B cell (primary cell): Measurements from ENCODE around the gene RBM6. TPM values are rescaled to one million over a fixed set of nuclear protein-coding genes. Genes with fewer than 3 reads are reported as not detected.
A peak's percentile ranks its signal among the peaks of the same experiment; 100 is the strongest.

ENCODE experiments used
- ATAC-seq: fragments of 200-7000 bp; cut with Tn5 transposase; one replicate; pipeline ENCODE4 v1.10.0; 2021; ENCODE audit warnings: low read depth, mild to moderate bottlenecking, moderate number of reproducible peaks, moderate library complexity
- CTCF ChIA-PET: fragments of 350-600 bp; sonication (Branson Sonifier 250); formaldehyde crosslinking; loops from one replicate; lab custom pipeline; 2021; ENCODE audit warnings: antibody characterized with exemption, inconsistent platforms; lab: Charles Lee
- POLR2A ChIA-PET: fragments of 350-600 bp; sonication (Branson Sonifier 250); formaldehyde crosslinking; loops from one replicate; lab custom pipeline; 2021; ENCODE audit warnings: antibody characterized with exemption; lab: Charles Lee
- DNase-seq: peaks from one replicate; pipeline ENCODE4 v3.0.0; 2013
- H2AFZ ChIP-seq: 2 replicates; pipeline ENCODE4 v1.6.1; 2012; ENCODE audit warnings: mild to moderate bottlenecking, low read depth, low read length; ENCODE audit not compliant: insufficient read depth, poor library complexity, severe bottlenecking
- H3K27ac ChIP-seq, 2 donors: 1 replicate in 1 of 2; 2 replicates in 1 of 2; pipeline ENCODE4 v1.5.1; 2012 to 2013; ENCODE audit warnings: low read length in 2 of 2, mild to moderate bottlenecking in 2 of 2, moderate library complexity in 1 of 2
- H3K27me3 ChIP-seq, 4 experiments: fragments of 200-600 bp in 1 of 4; sonication (generic) in 1 of 4; replicated peaks in 1 of 4; 1 replicate in 2 of 4; 2 replicates in 2 of 4; pipeline versions ENCODE4 v1.6.1 to v1.7.0; 2013 to 2016; ENCODE audit warnings: low read length in 3 of 4, mild to moderate bottlenecking in 2 of 4, mixed read lengths in 1 of 4, moderate library complexity in 1 of 4; ENCODE audit not compliant: insufficient read depth in 4 of 4, control insufficient read depth in 3 of 4; ENCODE audit errors: control extremely low read depth in 1 of 4
- H3K36me3 ChIP-seq, 2 experiments: replicated peaks in 1 of 2; 1 replicate in 1 of 2; 2 replicates in 1 of 2; pipeline versions ENCODE4 v1.6.1 to v1.7.1; 2013; ENCODE audit warnings: low read length in 1 of 2; ENCODE audit not compliant: insufficient read depth in 2 of 2, control insufficient read depth in 1 of 2; ENCODE audit errors: control extremely low read depth in 1 of 2, extremely low read depth in 1 of 2
- H3K4me1 ChIP-seq, 2 donors: fragments of 200-600 bp in 1 of 2; sonication (generic) in 1 of 2; 1 replicate in 1 of 2; 2 replicates in 1 of 2; pipeline versions ENCODE4 v1.5.1 to v1.6.1; 2013 to 2017; ENCODE audit warnings: low read length in 2 of 2; ENCODE audit not compliant: control insufficient read depth in 2 of 2, insufficient read depth in 2 of 2
- H3K4me2 ChIP-seq: replicated peaks from 2 replicates; pipeline ENCODE3; 2012; ENCODE audit warnings: mild to moderate bottlenecking, low read depth, low read length; ENCODE audit not compliant: poor library complexity, severe bottlenecking
- H3K4me3 ChIP-seq, 5 experiments: fragments of 200-600 bp in 1 of 5; sonication (generic) in 1 of 5; 1 replicate in 3 of 5; 2 replicates in 2 of 5; pipeline versions ENCODE4 v1.5.1 to v1.7.0; 2011 to 2016; ENCODE audit warnings: low read length in 4 of 5, mild to moderate bottlenecking in 4 of 5, low read depth in 2 of 5, control low read depth in 1 of 5, moderate library complexity in 1 of 5; ENCODE audit not compliant: insufficient read depth in 1 of 5; ENCODE audit errors: control extremely low read depth in 1 of 5, extremely low read depth in 1 of 5
- H3K79me2 ChIP-seq: fragments of 200-600 bp; sonication (generic); one replicate; pipeline ENCODE4 v1.6.0; 2016; ENCODE audit warnings: low read length; ENCODE audit not compliant: control insufficient read depth, insufficient read depth
- H3K9ac ChIP-seq: fragments of 200-600 bp; sonication (generic); 2 replicates; pipeline ENCODE4 v1.6.1; 2017; ENCODE audit warnings: mild to moderate bottlenecking, low read length, moderate library complexity
- H3K9me3 ChIP-seq, 3 donors: one replicate each; pipeline versions ENCODE4 v1.6.1 to v1.7.1; 2013; ENCODE audit warnings: low read length in 2 of 3; ENCODE audit not compliant: control insufficient read depth in 2 of 3, insufficient read depth in 1 of 3; ENCODE audit errors: control extremely low read depth in 1 of 3
- H4K20me1 ChIP-seq: 2 replicates; pipeline ENCODE4 v1.6.0; 2012; ENCODE audit warnings: mild to moderate bottlenecking, low read length; ENCODE audit not compliant: insufficient read depth, control insufficient read depth, poor library complexity, severe bottlenecking
- H3K27ac Mint-ChIP-seq: one replicate; pipeline ENCODE4 v1.8.0; 2021; ENCODE audit warnings: mixed read lengths
- H3K27me3 Mint-ChIP-seq: one replicate; pipeline ENCODE4 v1.8.0; 2021; ENCODE audit warnings: mixed read lengths
- H3K4me1 Mint-ChIP-seq: one replicate; pipeline ENCODE4 v1.8.0; 2021; ENCODE audit warnings: mixed read lengths
- H3K4me3 Mint-ChIP-seq: one replicate; pipeline ENCODE4 v1.8.0; 2021; ENCODE audit warnings: mixed read lengths
- H3K9me3 Mint-ChIP-seq: one replicate; pipeline ENCODE4 v1.8.0; 2022; ENCODE audit warnings: mixed read lengths; ENCODE audit not compliant: insufficient read depth
- EZH2 ChIP-seq: IDR thresholded peaks from 2 replicates; pipeline ENCODE4 v1.6.1; 2012; ENCODE audit warnings: borderline replicate concordance, low read depth, mild to moderate bottlenecking, moderate library complexity, low read length; ENCODE audit not compliant: insufficient read depth, poor library complexity, severe bottlenecking
- WGBS: methylation state at CpG from one replicate; pipeline ENCODE4 v1.1.5; 2013; ENCODE audit warnings: missing lambda C conversion rate; ENCODE audit not compliant: insufficient coverage; 5-methylcytosine and 5-hydroxymethylcytosine counted together
- intact Hi-C: fragments of 100-400 bp; cut with micrococcal nuclease; formaldehyde crosslinking; loops from one replicate; pipeline ENCODE4 v1.10.0; 2022
- polyA plus RNA-seq: library from polyadenylated mRNA; depleted of rRNA; stranded (reverse); fragments of >200 nt; gene quantifications from 2 replicates; pipeline ENCODE4 v1.2.3, GENCODE V29; 2012
- total RNA-seq, 2 donors: library from RNA; stranded (reverse); fragments of 120-200 nt in 1 of 2; gene quantifications; 1 replicate in 1 of 2; 2 replicates in 1 of 2; pipeline versions ENCODE4 v1.2.3 to v1.2.4, GENCODE V29; 2013 to 2022
- TF ChIP-seq, protein P1 (sequence below): fragments of 200-600 bp; IDR thresholded peaks from one replicate; pipeline ENCODE4 v1.8.0; 2022; ENCODE audit warnings: antibody characterized with exemption, mild to moderate bottlenecking

The RBM6 gene
- total and polyA plus RNA-seq, 2 donors (not counting 1 experiment from before 2014, with no cell fraction given): 223 to 285 TPM

- intact Hi-C loops: no loop called here
- ChIA-PET CTCF (interaction anchor here (0.6 to 1.6 kb wide), 2 partner anchors 30 to 44 kb away, joined by 3 to 4 read pairs; no protein-coding TSS in a partner anchor), POLR2A (no interaction called here)
- peaks cover 11 to 21% of the 10 kb centered on the region in 2 donors for H3K4me1 ChIP-seq
- H3K27ac ChIP-seq: no peak overlapping the region
- H3K4me1 Mint-ChIP-seq: peaks cover 21% of the 10 kb centered on the region
- H3K9me3 Mint-ChIP-seq: no peaks in the 10 kb centered on the region
- H3K79me2 ChIP-seq: peaks cover 19% of the 10 kb centered on the region
- H3K9ac ChIP-seq: no peak overlapping the region
- no peak overlapping the region for H2AFZ ChIP-seq
- no peaks in the 10 kb centered on the region for H3K27me3 ChIP-seq
- no peak overlapping the region for H3K27ac Mint-ChIP-seq
- no peak for TF ChIP-seq EZH2
- TF ChIP-seq, protein P1, sequence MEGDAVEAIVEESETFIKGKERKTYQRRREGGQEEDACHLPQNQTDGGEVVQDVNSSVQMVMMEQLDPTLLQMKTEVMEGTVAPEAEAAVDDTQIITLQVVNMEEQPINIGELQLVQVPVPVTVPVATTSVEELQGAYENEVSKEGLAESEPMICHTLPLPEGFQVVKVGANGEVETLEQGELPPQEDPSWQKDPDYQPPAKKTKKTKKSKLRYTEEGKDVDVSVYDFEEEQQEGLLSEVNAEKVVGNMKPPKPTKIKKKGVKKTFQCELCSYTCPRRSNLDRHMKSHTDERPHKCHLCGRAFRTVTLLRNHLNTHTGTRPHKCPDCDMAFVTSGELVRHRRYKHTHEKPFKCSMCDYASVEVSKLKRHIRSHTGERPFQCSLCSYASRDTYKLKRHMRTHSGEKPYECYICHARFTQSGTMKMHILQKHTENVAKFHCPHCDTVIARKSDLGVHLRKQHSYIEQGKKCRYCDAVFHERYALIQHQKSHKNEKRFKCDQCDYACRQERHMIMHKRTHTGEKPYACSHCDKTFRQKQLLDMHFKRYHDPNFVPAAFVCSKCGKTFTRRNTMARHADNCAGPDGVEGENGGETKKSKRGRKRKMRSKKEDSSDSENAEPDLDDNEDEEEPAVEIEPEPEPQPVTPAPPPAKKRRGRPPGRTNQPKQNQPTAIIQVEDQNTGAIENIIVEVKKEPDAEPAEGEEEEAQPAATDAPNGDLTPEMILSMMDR: no peak
- no peak overlapping the region for H3K4me3 Mint-ChIP-seq
- H3K4me2 ChIP-seq: no peak overlapping the region
- ATAC-seq: no peak
- H3K27me3 Mint-ChIP-seq: no peaks in the 10 kb centered on the region
- WGBS: 53% methylated on average over 3 of the region's 3 CpGs
- H4K20me1 ChIP-seq: peaks cover 13% of the 10 kb centered on the region
- H3K9me3 ChIP-seq: no peaks in the 10 kb centered on the region
- H3K36me3 ChIP-seq: no peaks in the 10 kb centered on the region
- no peak overlapping the region for H3K4me3 ChIP-seq
- no peak for DNase-seq
Observed at GRCh38 chr3:49937090-49937489, 2.9 kb upstream of the RBM6 start.

DNA sequence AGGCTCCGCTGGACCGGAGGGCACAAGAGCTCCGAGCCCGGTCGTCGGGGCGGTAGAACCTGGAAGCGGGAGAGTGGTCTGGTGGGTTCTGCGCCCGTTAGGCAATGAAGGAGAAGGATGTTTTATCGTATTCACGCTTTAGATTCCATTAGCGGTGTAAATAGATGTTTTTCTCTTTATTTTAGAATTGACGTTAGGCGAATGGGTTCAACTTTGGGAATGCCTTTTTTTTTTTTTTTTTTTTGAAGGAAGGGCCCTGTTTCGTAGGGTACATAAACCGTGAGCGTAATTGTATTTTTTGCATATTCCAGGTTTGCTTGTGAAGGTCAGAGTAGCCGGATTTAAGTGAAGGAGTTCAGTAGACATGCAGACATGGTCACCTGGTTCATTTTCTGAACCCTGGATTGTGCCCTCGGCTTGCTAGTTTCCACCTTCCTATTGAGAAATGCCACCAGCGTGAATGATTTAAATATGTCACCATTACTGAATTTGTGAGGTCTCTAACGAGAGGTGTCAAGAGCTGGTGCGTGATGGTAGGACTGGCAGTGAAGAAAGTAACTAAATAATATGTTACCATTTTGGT is 808 bp downstream of the RBM6 start:
- peaks cover 55% of the 10 kb centered on the region for H3K79me2 ChIP-seq
- Mint-ChIP-seq H3K4me1 (peaks cover 39% of the 10 kb centered on the region), H3K4me3 (peak overlapping the region; percentile 99), H3K27me3 (no peaks in the 10 kb centered on the region), H3K27ac (peak overlapping the region; percentile 100), H3K9me3 (no peaks in the 10 kb centered on the region)
- H3K27me3 ChIP-seq: no peaks in the 10 kb centered on the region
- CTCF ChIA-PET: interaction anchor here (0.7 to 2.5 kb wide), 3 partner anchors 11 to 1468 kb away, joined by 4 to 17 read pairs (median 4); partner anchors contain the start of genes AMIGO3 and MON1A
- peaks cover 22% of the 10 kb centered on the region for H4K20me1 ChIP-seq
- H2AFZ ChIP-seq: peak overlapping the region; percentile 72
- peak overlapping the region; percentile 89 to 95 for H3K27ac ChIP-seq
- no peak for TF ChIP-seq EZH2
- TF ChIP-seq, protein P1: no peak
- peak overlapping the region; percentile 81 to 98 (median 90) for H3K4me3 ChIP-seq
- intact Hi-C loops: loop anchor here (1.0 to 5.0 kb wide), 8 partner anchors 11 to 470 kb away; partner anchors contain the start of genes APEH, DAG1, HYAL3 and INKA1
- no peaks in the 10 kb centered on the region for H3K9me3 ChIP-seq
- peak overlapping the region; percentile 98 for H3K4me2 ChIP-seq
- H3K36me3 ChIP-seq: peaks cover 0 to 3% of the 10 kb centered on the region in 2 experiments
- POLR2A ChIA-PET: interaction anchor here (0.5 to 2.2 kb wide), 6 partner anchors 11 to 847 kb away, joined by 3 to 22 read pairs (median 4); partner anchors contain the start of genes MON1A and QRICH1
- DNase-seq (peak; percentile 26), ATAC-seq (no peak)
- H3K4me1 ChIP-seq: peaks cover 24 to 38% of the 10 kb centered on the region in 2 donors
- 3% methylated on average over 17 of the region's 23 CpGs for WGBS
- peak overlapping the region; percentile 80 for H3K9ac ChIP-seq
